ENCODE data around the gene TRA2A. TPM values are rescaled to one million over a fixed set of nuclear protein-coding genes. Genes with fewer than 3 reads are reported as not detected.

Gene TRA2A
- total RNA-seq, 1 donor from 2014 or later, result 120 TPM

GRCh38 chr7:23545493-23545892, 13.7 kb upstream of the TRA2A start:
- TF ChIP-seq CTCF (conservative IDR thresholded peaks at IDR 0.05), result no peak
- peak overlapping the region; percentile 6 for H3K27ac Mint-ChIP-seq (ENCODE audit: unreplicated experiment)
- no peak overlapping the region for H3K4me3 Mint-ChIP-seq
- H3K4me1 Mint-ChIP-seq, result peaks cover 5% of the 10 kb centered on the region
- DNase-seq (ENCODE audit: low read depth, low spot score), result no peak
- no peaks in the 10 kb centered on the region for H3K9me3 Mint-ChIP-seq
- H3K36me3 Mint-ChIP-seq (ENCODE audit: low read depth), result no peaks in the 10 kb centered on the region
- no peaks in the 10 kb centered on the region for H3K27me3 Mint-ChIP-seq (ENCODE audit: low read depth)

GRCh38 chr7:23544913-23545354, 13.2 kb upstream of the TRA2A start:
- no peaks in the 10 kb centered on the region for H3K36me3 Mint-ChIP-seq (ENCODE audit: low read depth)
- H3K4me1 Mint-ChIP-seq, result peaks cover 5% of the 10 kb centered on the region
- no peak for DNase-seq (ENCODE audit: low read depth, low spot score)
- H3K27ac Mint-ChIP-seq (ENCODE audit: unreplicated experiment), result no peak overlapping the region
- peak; percentile 45 for TF ChIP-seq CTCF (conservative IDR thresholded peaks at IDR 0.05)
- H3K27me3 Mint-ChIP-seq (ENCODE audit: low read depth), result no peaks in the 10 kb centered on the region
- no peak overlapping the region for H3K4me3 Mint-ChIP-seq
- H3K9me3 Mint-ChIP-seq, result no peaks in the 10 kb centered on the region

- Mint-ChIP-seq H3K27ac (ENCODE audit: unreplicated experiment) (no peak overlapping the region), H3K9me3 (no peaks in the 10 kb centered on the region), H3K36me3 (ENCODE audit: low read depth) (no peaks in the 10 kb centered on the region), H3K4me3 (no peak overlapping the region), H3K27me3 (ENCODE audit: low read depth) (no peaks in the 10 kb centered on the region), H3K4me1 (peaks cover 5% of the 10 kb centered on the region)
- TF ChIP-seq CTCF (conservative IDR thresholded peaks at IDR 0.05), result no peak
- no peak for DNase-seq (ENCODE audit: low read depth, low spot score)
Measured at GRCh38 chr7:23542752-23543151, 11.0 kb upstream of the TRA2A start.

GRCh38 chr7:23539494-23539907, 7.7 kb upstream of the TRA2A start:
- H3K4me1 Mint-ChIP-seq, result no peaks in the 10 kb centered on the region
- H3K27me3 Mint-ChIP-seq (ENCODE audit: low read depth), result no peaks in the 10 kb centered on the region
- DNase-seq (ENCODE audit: low read depth, low spot score), result no peak
- no peak overlapping the region for H3K4me3 Mint-ChIP-seq
- TF ChIP-seq CTCF (conservative IDR thresholded peaks at IDR 0.05), result no peak
- H3K36me3 Mint-ChIP-seq (ENCODE audit: low read depth), result no peaks in the 10 kb centered on the region
- no peak overlapping the region for H3K27ac Mint-ChIP-seq (ENCODE audit: unreplicated experiment)
- H3K9me3 Mint-ChIP-seq, result no peaks in the 10 kb centered on the region

GRCh38 chr7:23538301-23538700, 6.5 kb upstream of the TRA2A start:
- no peaks in the 10 kb centered on the region for H3K27me3 Mint-ChIP-seq (ENCODE audit: low read depth)
- H3K36me3 Mint-ChIP-seq (ENCODE audit: low read depth), result no peaks in the 10 kb centered on the region
- no peak for DNase-seq (ENCODE audit: low read depth, low spot score)
- no peak overlapping the region for H3K27ac Mint-ChIP-seq (ENCODE audit: unreplicated experiment)
- H3K4me1 Mint-ChIP-seq, result no peaks in the 10 kb centered on the region
- TF ChIP-seq CTCF (conservative IDR thresholded peaks at IDR 0.05), result no peak
- H3K9me3 Mint-ChIP-seq, result no peaks in the 10 kb centered on the region
- H3K4me3 Mint-ChIP-seq, result no peak overlapping the region

- H3K4me3 Mint-ChIP-seq, result peak overlapping the region; percentile 89
Measured at GRCh38 chr7:23533238-23533604, 1.4 kb upstream of the TRA2A start.

More at GRCh38 chr7:23533238-23533604, 1.4 kb upstream of the TRA2A start:
- Mint-ChIP-seq H3K9me3 (no peaks in the 10 kb centered on the region), H3K4me1 (peaks cover 28% of the 10 kb centered on the region), H3K27me3 (ENCODE audit: low read depth) (no peaks in the 10 kb centered on the region), H3K36me3 (ENCODE audit: low read depth) (peaks cover 3% of the 10 kb centered on the region), H3K27ac (ENCODE audit: unreplicated experiment) (no peak overlapping the region)
- DNase-seq (ENCODE audit: low read depth, low spot score), result no peak
- TF ChIP-seq CTCF (conservative IDR thresholded peaks at IDR 0.05), result peak; percentile 32

Data from neural crest cell (in vitro differentiated cells).